ENCODE data around the gene LEPROT.
"Not testable (repeated sequence)": the region's sequence is repeated elsewhere in the genome, so short reads cannot be mapped to it uniquely, and the experiment has no call there.

Gene LEPROT

DNA sequence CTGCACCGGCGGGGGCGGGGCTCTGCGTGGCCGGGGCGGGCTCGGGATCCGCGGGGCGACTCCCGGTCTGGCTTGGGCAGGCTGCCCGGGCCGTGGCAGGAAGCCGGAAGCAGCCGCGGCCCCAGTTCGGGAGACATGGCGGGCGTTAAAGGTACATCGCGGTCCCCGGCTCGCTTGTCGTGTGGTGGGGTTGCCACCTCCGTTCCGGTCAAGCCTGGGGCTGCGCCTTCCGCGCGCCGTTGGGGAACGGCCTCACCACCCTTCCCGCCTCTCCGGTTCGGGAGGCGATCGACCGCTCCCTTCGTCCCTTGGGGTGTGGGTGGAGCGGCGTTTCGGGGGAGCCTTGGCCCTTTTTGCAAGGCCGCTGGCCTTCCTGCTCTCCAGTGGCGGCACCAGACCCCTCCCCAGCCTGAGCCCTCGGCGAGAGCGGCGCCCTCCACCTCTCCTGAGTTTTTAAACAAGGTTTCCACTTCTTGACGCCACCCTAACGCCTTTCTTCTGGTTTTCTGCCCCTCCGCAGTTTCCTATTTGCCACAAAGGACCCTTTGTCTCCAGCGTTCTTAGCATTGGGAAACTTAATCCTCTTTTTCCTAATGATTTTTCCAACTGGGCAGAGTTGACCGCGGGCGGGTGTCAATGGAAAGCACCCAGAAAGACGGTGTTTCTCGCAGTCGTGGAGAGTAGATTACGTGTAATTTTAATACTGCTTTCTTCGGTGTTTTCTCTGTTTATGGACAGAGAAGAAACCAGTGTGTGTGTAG lies at the start of gene LEPROT, which contains the start of gene LEPR:
LEPROT (plus strand) TSS at position 79 of the 761 bp plus-strand sequence; CDS start at position 136, 57 bp downstream.
LEPR (plus strand) TSS at position 79 of the 761 bp plus-strand sequence. CDS start 144,898 bp downstream, outside the sequence.
- DNase-seq (ENCODE audit: low read depth) = no peak
- H3K4me3 ChIP-seq (ENCODE audit: low read length) = peak within 1 kb of the TSS; percentile 78
- no peak for TF ChIP-seq CTCF (IDR thresholded peaks at IDR 0.05; ENCODE audit: insufficient read depth, low read depth, low read length, missing control alignments)

DNA sequence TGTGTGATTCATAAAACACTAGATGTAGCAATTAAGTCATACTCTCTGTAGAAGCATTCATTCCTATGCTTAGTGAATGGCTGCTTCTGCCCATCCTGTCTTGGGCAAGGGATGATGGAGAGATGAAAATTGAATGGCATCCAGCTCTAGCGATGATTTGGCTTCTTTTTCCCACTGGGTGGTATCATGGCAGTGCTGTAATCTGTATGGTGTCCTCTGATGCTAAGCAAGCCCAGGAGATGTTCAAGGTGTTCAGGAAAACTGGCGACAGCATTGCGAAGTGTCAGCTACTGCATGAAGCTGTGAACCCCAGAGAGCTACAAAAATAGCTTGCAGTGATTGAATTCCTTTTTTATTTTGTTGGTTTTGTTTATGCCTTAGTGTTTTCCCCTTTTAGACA lies 48.9 kb upstream of the LEPROT start:
- TF ChIP-seq CTCF (IDR thresholded peaks at IDR 0.05; ENCODE audit: insufficient read depth, low read depth, low read length, missing control alignments) = no peak
- no peak overlapping the region for H3K4me3 ChIP-seq (ENCODE audit: low read length)
- DNase-seq (ENCODE audit: low read depth) = no peak

DNA sequence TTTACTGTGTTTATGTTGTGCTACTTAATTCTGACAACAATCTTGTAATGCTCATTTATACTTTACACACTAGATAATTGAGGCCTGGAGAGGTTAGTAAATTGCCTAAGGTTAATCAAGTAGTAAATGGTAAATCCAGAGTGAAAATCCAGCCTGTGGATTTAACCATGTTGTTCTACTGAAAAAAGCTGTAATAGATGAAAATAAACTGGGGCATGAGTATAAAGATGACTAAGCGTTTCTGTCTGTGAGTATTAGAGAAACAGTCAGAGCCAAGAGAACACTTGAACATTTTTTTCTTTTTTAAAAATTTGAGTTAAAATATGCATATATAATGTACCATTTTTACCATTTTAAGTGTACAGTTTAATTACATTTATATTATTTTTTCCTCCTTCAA lies 47.9 kb upstream of the LEPROT start:
- no peak overlapping the region for H3K4me3 ChIP-seq (ENCODE audit: low read length)
- no peak for TF ChIP-seq CTCF (IDR thresholded peaks at IDR 0.05; ENCODE audit: insufficient read depth, low read depth, low read length, missing control alignments)
- no peak for DNase-seq (ENCODE audit: low read depth)

GRCh38 chr1:65377496-65378246 lies 42.8 kb upstream of the LEPROT start:
- TF ChIP-seq CTCF (IDR thresholded peaks at IDR 0.05; ENCODE audit: insufficient read depth, low read depth, low read length, missing control alignments) = no peak
- no peak for DNase-seq (ENCODE audit: low read depth)
- H3K4me3 ChIP-seq (ENCODE audit: low read length) = no peak overlapping the region

DNA sequence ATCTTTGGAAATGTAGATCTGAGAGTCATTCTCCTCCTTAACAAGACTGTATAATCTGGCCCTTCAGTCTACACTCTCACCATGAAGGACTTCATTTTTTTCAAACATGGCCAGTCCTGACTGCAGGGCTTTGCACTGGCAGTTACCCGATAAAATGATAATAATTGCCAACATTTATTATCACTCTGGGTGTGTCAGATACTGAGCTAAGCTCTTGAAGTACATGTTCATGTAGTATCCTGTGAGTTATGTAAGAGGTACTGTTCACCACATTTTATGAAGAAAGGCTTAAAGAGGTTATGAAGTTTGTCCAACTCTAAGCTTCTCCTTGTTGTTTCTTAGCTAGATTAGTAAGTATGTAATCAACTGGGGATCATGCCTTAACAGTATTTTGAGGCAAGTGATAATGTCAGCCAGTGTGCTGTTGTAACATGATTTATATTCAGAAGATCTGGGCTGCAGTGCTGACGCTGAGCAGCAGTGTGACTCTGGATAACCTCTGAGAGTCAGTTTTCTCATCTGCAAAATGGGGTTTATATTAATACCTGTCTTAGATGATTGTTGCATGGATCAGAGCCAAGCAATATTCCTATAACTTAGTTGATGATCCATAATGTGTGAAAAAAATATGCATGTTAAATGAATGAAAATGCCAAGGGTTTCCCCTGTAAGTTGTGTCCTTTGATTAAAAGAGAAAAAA lies 42.1 kb upstream of the LEPROT start:
- no peak for DNase-seq (ENCODE audit: low read depth)
- H3K4me3 ChIP-seq (ENCODE audit: low read length) = no peak overlapping the region
- TF ChIP-seq CTCF (IDR thresholded peaks at IDR 0.05; ENCODE audit: insufficient read depth, low read depth, low read length, missing control alignments) = no peak

GRCh38 chr1:65384426-65384825 lies 36.0 kb upstream of the LEPROT start:
- DNase-seq (ENCODE audit: low read depth); H3K4me3 ChIP-seq (ENCODE audit: low read length): not testable (repeated sequence)

DNA sequence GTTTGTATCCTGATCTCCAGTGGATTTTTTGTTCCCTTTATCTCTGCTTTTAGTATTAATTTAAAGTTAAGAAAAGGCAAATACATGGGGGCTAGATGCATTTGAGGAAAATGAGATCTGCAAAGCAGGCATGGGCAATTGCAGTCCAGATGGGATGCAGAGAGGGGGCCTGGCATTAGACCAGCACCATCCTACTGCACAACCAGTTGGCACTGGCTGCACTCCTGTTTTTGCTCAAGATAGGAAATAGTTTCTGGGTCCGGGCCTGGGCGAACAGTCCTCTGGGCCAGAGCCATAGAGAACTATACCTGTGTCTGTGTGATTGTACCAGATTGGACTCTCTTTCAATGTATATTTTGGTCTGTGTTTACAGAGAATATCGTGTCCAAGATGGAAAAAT lies 34.0 kb upstream of the LEPROT start:
- no peak for TF ChIP-seq CTCF (IDR thresholded peaks at IDR 0.05; ENCODE audit: insufficient read depth, low read depth, low read length, missing control alignments)
- DNase-seq (ENCODE audit: low read depth) = no peak
- H3K4me3 ChIP-seq (ENCODE audit: low read length) = no peak overlapping the region

All from epithelial cell of esophagus (primary cell).